HEK293 (cell line): ENCODE results near the gene SETD1B.

Experiments used
- GLIS2 ChIP-seq: fragments of 450-650 bp; formaldehyde crosslinking; IDR thresholded peaks from 2 replicates; pipeline ENCODE4 v1.5.1; 2016; ENCODE audit warnings: missing biosample characterization, missing genetic modification characterization
- REST ChIP-seq: fragments of 450-650 bp; formaldehyde crosslinking; IDR thresholded peaks from 2 replicates; pipeline ENCODE4 v1.5.1; 2016; ENCODE audit warnings: missing biosample characterization, missing genetic modification characterization
- YY1 ChIP-seq: fragments of 450-650 bp; formaldehyde crosslinking; IDR thresholded peaks from 2 replicates; pipeline ENCODE4 v1.5.1; 2018; ENCODE audit warnings: missing biosample characterization, missing genetic modification characterization
- ZBTB44 ChIP-seq: fragments of 450-650 bp; IDR thresholded peaks from 2 replicates; pipeline ENCODE4 v1.5.1; 2018; ENCODE audit warnings: missing biosample characterization, mild to moderate bottlenecking, missing genetic modification characterization
- ZNF132 ChIP-seq: fragments of 450-650 bp; formaldehyde crosslinking; IDR thresholded peaks from 2 replicates; pipeline ENCODE4 v1.5.1; 2017; ENCODE audit warnings: missing biosample characterization, missing genetic modification characterization, borderline replicate concordance
- ZNF398 ChIP-seq: fragments of 450-650 bp; formaldehyde crosslinking; IDR thresholded peaks from 2 replicates; pipeline ENCODE4 v1.5.1; 2017; ENCODE audit warnings: missing biosample characterization, missing genetic modification characterization
- ZNF670 ChIP-seq: fragments of 450-650 bp; formaldehyde crosslinking; IDR thresholded peaks from 2 replicates; pipeline ENCODE4 v1.5.1; 2016; ENCODE audit warnings: missing biosample characterization, missing genetic modification characterization, low read depth
- TF ChIP-seq, protein P1 (sequence below): fragments of 450-650 bp; formaldehyde crosslinking; IDR thresholded peaks from 2 replicates; pipeline ENCODE4 v1.5.1; 2016; ENCODE audit warnings: missing biosample characterization, missing genetic modification characterization
- TF ChIP-seq, protein P2 (sequence below): IDR thresholded peaks from 2 replicates; pipeline ENCODE4 v1.6.1; 2011; ENCODE audit warnings: mild to moderate bottlenecking, low read depth, low read length, borderline replicate concordance
- TF ChIP-seq, protein P3 (sequence below): fragments of 450-650 bp; formaldehyde crosslinking; optimal IDR thresholded peaks from 2 replicates; pipeline ENCODE3; 2016; ENCODE audit warnings: missing biosample characterization, mild to moderate bottlenecking, missing genetic modification characterization

- TF ChIP-seq, protein P1, sequence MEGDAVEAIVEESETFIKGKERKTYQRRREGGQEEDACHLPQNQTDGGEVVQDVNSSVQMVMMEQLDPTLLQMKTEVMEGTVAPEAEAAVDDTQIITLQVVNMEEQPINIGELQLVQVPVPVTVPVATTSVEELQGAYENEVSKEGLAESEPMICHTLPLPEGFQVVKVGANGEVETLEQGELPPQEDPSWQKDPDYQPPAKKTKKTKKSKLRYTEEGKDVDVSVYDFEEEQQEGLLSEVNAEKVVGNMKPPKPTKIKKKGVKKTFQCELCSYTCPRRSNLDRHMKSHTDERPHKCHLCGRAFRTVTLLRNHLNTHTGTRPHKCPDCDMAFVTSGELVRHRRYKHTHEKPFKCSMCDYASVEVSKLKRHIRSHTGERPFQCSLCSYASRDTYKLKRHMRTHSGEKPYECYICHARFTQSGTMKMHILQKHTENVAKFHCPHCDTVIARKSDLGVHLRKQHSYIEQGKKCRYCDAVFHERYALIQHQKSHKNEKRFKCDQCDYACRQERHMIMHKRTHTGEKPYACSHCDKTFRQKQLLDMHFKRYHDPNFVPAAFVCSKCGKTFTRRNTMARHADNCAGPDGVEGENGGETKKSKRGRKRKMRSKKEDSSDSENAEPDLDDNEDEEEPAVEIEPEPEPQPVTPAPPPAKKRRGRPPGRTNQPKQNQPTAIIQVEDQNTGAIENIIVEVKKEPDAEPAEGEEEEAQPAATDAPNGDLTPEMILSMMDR (tag by site-specific recombination) = no peak
- TF ChIP-seq ZBTB44 (tag by site-specific recombination) = no peak
- TF ChIP-seq YY1 (tag by site-specific recombination) = no peak
- no peak for TF ChIP-seq REST (tag by site-specific recombination)
- no peak for TF ChIP-seq ZNF132 (tag by site-specific recombination)
- TF ChIP-seq GLIS2 (tag by site-specific recombination) = no peak
- TF ChIP-seq, protein P2, sequence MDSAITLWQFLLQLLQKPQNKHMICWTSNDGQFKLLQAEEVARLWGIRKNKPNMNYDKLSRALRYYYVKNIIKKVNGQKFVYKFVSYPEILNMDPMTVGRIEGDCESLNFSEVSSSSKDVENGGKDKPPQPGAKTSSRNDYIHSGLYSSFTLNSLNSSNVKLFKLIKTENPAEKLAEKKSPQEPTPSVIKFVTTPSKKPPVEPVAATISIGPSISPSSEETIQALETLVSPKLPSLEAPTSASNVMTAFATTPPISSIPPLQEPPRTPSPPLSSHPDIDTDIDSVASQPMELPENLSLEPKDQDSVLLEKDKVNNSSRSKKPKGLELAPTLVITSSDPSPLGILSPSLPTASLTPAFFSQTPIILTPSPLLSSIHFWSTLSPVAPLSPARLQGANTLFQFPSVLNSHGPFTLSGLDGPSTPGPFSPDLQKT = no peak
- TF ChIP-seq, protein P3, sequence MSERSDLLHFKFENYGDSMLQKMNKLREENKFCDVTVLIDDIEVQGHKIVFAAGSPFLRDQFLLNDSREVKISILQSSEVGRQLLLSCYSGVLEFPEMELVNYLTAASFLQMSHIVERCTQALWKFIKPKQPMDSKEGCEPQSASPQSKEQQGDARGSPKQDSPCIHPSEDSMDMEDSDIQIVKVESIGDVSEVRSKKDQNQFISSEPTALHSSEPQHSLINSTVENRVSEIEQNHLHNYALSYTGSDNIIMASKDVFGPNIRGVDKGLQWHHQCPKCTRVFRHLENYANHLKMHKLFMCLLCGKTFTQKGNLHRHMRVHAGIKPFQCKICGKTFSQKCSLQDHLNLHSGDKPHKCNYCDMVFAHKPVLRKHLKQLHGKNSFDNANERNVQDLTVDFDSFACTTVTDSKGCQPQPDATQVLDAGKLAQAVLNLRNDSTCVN = no peak
- TF ChIP-seq ZNF670 (tag by site-specific recombination) = no peak
- no peak for TF ChIP-seq ZNF398 (tag by site-specific recombination)
Measured at GRCh38 chr12:121770813-121771625, 32.8 kb upstream of the SETD1B start.
